IPS DF 19.7 (cell line): ENCODE measurements around the gene ESR1.

Experiments used
- DNase-seq: peaks from one replicate; pipeline ENCODE4 v3.0.0-alpha.2; 2013; ENCODE audit warnings: low read depth, low spot score

ESR1 gene

DNA sequence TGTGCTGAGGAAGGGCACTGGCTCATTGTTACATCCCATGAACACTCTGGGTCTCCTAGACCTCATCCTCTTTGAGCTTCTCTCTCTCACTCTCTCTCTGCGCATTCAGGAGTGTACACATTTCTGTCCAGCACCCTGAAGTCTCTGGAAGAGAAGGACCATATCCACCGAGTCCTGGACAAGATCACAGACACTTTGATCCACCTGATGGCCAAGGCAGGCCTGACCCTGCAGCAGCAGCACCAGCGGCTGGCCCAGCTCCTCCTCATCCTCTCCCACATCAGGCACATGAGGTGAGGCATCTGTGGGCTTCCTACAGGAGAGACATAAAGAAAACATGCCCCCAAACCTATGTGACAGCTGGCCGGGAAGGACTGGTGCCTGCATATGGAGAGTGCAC is 286.8 kb downstream of the ESR1 start:
- DNase-seq = no peak

DNA sequence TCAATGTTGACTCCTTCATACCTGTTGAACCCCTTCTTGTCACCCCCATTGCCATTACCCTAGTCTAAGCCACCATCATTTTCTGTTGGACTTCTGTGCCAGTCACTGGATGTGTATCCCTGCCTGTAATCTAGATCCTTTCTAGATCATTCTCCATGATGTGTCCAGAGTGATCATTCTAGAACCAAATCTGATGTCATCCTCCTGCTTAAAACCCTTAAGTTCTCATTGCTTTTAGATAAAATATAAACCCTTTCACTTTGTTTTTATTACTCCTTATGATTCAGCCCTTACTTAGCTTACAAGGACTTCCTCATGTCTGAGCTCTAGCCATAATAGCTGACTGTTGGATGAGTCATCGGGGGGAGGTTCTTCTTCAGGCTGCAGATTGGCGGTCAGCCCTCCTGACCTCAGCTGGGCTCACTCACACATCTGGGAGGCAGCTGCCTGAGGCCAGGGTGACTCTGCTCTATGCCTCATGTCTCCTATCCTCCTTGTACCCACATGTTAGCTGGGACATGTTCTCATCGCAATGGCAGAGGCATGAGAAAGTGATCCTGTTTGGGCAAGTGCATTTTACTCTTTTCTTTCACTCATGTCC is 287.6 kb downstream of the ESR1 start:
- no peak for DNase-seq

DNA sequence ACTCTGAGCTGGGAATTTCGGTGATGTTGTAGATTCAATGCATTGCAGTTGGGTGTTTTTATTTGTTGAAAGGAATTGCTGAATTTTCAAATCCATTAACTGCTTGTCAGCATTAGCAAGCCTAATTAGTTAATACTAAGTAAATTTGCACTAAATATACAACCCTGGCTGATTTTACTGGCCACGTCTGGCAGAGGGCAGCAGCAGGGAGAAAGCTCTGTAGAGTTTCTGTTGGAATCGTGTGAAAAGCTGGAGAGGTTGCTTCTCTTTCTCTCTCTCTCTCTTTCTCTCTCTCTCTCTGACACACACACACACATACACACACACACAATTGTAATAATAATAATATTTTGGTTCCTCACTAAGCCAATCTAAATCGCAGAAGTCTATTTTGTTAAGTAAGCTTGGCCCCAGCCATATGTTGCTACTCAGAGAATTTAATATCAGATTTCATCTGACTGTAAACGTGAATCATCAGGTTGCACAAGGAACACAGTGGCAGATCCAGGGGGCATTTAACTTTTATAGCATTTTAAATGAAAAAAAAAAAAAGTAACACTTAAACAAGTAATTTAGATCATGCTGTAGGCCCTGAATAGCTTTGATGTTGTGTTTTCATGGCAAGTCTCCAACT is 289.5 kb downstream of the ESR1 start:
- DNase-seq = no peak

DNA sequence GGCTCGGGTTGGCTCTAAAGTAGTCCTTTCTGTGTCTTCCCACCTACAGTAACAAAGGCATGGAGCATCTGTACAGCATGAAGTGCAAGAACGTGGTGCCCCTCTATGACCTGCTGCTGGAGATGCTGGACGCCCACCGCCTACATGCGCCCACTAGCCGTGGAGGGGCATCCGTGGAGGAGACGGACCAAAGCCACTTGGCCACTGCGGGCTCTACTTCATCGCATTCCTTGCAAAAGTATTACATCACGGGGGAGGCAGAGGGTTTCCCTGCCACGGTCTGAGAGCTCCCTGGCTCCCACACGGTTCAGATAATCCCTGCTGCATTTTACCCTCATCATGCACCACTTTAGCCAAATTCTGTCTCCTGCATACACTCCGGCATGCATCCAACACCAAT is 291.2 kb downstream of the ESR1 start:
- no peak for DNase-seq

DNA sequence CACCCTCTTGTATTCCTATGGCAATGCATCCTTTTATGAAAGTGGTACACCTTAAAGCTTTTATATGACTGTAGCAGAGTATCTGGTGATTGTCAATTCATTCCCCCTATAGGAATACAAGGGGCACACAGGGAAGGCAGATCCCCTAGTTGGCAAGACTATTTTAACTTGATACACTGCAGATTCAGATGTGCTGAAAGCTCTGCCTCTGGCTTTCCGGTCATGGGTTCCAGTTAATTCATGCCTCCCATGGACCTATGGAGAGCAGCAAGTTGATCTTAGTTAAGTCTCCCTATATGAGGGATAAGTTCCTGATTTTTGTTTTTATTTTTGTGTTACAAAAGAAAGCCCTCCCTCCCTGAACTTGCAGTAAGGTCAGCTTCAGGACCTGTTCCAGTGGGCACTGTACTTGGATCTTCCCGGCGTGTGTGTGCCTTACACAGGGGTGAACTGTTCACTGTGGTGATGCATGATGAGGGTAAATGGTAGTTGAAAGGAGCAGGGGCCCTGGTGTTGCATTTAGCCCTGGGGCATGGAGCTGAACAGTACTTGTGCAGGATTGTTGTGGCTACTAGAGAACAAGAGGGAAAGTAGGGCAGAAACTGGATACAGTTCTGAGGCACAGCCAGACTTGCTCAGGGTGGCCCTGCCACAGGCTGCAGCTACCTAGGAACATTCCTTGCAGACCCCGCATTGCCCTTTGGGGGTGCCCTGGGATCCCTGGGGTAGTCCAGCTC is 292.1 kb downstream of the ESR1 start:
- DNase-seq = no peak

DNA sequence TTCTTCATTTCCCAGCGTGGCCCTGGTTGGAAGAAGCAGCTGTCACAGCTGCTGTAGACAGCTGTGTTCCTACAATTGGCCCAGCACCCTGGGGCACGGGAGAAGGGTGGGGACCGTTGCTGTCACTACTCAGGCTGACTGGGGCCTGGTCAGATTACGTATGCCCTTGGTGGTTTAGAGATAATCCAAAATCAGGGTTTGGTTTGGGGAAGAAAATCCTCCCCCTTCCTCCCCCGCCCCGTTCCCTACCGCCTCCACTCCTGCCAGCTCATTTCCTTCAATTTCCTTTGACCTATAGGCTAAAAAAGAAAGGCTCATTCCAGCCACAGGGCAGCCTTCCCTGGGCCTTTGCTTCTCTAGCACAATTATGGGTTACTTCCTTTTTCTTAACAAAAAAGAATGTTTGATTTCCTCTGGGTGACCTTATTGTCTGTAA is 292.7 kb downstream of the ESR1 start:
- DNase-seq = no peak

DNA sequence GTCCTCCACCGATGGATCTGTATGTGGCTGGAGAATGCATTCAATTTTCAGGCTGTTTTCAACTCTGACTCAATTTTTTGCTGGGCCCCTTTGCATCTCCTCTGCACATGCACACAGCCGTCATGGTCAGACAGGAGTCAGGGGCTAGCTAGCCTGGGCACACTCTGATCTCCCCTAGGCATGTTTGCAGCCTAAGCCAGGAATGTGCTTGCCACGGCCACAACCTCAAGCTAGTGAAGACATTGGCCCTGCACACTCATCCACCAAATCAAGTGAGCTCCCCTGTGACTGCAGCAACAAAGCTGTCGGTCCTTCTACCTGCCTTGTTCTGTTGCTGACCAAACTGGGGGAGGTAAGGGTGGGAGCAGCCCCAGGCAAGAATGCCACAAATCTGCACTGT is 300.5 kb downstream of the ESR1 start:
- DNase-seq = no peak

DNA sequence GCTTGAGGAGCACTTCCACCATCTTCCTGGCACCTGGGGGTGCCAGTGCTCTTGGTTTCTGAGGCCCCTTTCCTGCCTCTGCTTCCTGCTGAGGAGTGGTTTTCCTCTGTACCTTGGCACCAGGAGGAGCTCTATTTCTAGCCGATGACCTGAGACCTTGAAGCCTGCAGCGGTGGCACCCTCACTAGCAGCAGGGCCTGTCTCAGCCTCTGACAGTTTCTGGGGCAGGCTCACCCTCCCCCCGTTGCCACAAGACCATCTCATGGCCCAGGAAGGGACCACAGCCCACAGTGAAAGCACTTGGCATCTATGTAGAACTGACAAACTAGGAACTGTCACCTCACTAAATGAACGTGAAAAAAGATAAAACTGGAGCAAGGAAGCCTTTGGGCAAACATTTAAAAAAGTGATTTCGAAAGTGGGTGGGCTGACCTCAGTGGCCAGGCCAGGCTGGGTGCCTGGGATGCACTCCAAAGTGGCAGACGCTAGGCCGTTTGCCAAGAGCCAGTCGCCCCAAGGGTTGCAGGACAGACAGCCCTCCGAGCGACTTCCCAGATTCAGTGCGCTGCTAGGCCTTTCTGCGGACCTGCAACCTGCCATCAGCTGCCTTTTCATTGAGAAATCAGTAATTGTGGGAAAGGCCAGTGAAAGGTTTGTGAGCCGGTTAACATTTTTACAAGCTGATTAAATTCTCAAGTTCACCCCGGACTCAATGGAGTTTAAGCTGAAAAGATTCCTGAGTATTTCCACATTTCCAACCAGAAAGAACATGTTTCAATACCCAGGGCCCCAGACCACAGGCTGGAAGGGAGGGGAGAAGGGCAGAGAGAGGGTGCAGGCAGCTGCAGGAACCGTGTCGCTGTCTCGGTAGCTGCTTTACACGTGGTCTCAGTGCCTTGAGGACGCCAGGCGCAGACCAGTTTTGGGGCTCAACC is 303.7 kb downstream of the ESR1 start:
- no peak for DNase-seq

DNA sequence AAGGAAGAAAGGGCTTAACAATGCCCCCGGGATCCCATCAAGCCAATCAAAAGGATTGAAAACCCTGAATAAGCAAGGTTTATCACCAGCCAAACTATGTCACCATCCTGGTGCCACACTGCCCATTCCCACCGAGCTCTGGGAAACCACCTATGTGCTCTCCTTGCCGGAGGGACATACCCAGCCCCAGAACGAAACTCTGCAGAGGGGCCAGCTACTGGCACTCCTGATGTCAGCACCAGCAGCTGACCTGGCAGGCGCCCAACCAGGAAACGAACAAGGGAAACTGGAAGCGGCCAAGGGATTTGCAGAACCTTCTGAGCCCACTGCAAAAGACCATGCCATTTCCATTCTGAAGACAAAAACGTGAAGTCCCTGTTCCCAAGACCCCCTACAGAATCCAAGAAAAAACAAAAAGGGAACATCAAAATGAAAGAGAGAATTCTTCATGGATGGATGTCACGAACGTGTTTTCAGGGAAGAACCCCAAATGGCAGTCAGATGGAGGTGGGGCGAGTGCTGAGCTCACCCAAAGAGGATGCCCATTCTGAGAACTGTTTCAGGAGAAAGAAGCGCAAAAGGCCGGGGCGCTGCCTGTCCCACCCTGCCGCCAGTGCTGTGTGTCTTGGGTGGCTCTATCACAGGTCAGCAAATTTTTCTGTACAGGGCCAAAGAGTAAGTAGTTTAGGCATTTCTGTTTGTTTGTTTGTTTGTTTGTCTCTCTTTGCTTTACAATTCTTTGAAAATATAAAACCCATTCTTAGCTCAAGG is 305.2 kb downstream of the ESR1 start:
- DNase-seq = no peak

DNA sequence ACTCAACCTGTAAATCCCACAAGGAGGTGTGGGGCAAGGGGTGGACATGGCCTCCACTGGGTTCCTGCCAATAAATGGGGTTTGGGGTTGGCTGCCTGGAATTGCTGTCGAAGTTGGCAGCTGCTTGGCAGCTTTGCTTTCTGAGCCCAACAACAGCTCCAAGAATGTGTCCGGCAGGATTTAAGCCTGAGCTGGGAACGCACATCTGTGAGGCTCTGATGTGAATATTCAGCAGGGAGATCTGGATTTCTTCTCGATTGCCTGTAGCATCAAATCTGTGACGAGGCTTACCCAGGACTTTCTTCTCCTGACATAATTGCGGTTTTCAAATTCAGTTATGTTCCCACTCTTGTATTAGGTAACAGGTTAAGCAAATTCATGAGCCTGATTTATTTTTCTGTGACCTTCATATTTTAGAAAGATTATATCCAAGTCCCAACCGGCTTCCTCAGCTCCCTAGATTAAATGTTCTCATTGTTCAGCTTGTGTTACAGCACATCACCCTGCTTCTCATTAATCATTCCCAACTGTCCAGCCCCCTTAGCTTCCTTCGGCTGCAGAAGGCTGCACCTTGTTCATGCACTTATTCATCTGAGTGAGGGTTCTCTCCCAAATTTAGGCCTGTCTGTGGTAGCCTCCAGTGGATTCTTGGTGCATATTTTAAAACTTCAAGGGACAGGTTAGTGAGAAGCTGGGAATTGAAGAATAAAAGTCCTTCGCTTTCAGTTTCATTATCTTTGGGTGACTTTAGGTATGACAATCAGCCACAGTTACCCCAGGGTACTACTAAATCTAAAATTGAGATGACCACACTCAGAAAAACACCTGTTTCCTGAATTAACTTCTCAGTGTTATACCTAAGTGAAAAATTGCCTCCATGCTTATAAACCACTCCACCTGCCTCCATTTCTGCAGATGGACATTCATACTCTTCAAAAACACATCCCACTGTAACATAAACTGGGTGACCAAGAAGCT is 310.0 kb downstream of the ESR1 start:
- no peak for DNase-seq

DNA sequence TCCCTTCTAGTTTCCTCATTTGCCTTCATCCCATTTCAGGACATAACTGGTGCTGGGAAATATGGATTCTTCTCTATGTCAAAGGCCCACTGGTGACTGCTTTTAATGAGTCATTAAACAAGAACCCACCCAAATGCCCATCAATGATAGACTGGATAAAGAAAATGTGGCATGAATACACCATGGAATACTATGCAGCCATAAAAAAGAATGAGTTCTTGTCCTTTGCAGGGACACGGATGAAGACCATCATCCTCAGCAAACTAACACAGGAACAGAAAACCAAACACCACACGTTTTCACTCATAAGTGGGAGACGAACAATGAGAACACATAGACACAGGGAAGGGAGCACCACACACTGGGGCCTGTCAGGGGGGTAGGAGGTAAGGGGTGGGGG is 310.7 kb downstream of the ESR1 start:
- DNase-seq = no peak

DNA sequence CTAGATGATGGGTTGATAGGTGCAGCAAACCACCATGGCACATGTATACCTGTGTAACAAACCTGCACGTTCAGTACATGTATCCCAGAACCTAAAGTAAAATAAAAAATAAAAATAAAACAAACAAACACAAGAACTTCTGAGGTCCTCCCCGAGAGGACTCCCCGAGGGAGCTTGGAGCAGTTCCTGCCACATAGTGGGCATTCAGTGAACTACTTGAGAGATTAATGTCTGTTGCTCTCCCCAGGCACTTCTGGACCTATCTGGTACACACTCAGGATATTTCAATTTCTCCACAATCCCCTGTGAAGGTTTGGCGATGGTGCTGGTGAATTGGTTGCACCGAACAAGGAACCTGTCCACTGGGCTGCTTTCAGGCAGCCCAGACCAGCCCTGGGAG is 311.2 kb downstream of the ESR1 start:
- DNase-seq = no peak

DNA sequence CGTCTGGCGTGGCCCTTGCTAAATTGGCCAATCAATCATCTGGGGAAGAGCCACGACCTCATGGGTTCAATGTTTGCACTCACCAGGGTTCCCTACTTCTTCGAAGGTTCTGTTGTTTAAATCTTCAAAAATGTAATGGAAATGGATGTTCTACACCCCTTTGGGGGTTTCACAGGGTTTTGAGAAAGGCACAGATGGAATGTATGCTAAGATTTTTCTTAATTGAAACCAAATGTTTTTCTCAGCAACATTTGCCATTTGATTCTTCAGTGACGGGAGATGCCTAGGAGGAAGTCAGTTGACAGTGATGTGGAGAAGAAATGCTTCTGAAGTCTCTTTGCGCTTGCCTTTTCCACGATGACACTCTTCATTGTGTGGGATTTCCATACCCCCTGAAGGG is 312.3 kb downstream of the ESR1 start:
- DNase-seq = no peak

DNA sequence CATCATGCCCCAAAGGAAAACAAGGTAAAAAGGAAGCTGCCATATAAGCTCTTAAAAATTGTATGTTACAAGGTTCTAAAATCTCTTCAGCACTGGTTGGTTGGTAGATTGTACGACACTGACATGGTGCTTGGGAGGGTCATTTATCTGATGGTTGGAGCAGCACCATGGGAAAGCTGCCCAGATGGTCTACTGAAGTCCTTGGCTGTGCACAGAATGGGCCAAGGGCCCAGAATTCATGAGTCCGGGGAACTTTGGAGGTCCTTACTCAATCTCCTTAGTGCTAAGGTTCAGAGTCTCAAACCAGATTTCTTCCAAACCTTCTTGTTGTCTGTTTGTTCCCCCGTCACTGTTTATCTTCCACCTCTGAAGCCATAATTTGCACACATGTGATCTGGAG is 314.4 kb downstream of the ESR1 start:
- no peak for DNase-seq

DNA sequence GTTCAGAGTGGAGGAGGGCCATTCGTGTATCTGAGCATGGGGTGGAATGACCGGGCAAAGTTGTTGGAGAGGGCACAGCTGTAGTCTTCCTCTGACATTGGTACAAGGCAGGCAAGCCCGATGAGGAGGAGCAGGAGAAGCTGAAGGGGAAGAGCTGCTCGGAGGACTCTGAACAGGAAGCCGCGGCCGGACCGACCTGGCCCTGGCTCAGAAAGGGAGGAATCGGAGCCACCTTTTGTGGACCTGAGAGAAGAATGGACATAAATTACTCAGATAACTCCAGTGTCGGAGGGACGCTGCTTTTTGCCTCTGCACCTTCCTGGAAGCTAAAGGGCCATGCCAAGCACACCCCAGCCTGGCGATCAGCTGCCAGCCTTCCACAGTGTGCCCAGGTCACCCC is 315.0 kb downstream of the ESR1 start:
- DNase-seq = no peak

DNA sequence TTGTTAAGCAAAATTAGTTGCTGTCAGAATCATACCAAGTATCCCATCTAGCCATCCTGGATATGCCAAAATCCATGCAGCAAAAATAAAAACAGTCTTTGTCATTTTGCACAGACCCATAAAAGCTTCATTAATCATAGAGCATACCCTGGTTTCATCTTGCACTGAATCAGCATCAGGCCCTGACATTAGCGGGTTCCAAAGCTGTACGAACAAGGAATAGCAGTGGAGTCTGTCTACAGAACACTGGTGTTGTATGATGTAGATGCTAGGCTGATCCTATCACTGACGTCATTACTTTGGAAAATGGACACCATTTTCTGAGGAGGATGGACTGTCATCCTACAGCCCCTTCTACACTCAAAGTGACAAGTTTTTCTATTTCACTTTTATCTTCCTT is 315.6 kb downstream of the ESR1 start:
- DNase-seq = no peak

DNA sequence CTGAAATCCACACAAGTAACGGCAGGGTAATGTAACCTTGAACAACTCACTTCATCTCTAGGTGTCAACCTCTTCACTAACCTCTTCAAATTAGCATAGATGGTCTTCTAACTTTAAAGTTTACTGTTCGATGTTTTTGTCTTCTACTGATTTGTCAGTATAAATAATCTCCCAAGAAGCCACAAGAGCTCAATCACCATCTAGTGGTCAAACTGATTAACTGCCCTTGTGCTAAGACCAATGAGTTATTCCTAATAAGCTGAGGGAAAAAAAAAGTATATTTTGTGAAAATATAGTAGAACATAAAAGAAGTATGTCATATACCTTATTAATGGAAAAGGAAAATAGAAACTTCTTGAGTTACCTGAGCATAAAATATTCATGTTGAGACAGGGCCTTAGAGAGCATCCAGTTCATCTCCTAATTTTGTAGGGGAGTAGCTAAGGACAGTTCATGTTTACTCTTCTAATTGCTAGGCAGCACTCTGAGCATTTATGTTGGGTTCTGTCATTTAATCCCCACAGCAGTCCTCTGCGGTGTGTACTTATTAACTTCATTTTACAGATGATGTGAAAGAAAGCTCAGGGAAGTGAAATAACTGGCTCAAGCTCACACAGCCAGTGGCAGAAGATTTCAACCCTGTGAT is 317.1 kb downstream of the ESR1 start:
- DNase-seq = no peak

DNA sequence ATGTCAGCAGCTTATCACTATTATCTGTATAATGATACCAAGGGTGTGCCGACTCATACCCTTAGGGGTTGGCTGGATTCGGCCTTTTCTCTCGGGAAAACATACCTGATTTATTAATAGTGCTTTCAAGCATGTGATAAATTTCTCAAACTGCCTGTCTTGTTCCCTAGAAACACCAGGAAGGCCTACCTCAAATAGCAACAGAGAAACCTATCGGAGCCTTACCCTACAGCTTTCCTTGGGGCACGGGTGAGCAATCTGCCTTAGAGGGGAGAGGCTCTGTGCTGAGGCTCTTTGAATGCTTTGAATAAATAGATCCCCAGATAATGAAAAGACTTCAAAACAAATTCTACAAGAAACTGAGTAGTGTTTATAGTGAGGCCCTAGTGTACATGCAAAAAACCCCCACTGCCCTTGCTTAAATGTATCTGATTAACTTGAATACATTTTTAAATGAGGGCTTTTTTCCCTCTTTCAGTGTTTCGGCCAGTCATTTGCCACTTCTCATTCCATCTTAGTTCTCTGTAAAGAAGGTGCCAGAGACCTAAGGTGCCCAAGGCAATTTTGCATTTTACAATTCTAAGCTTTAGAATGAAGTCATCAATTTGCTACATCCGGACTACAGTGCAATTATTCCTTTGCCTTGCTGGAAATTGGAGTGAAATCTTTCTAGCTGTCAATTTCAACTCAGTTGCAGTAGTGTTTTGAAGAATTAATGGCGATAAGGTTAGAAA is 320.1 kb downstream of the ESR1 start:
- no peak for DNase-seq

DNA sequence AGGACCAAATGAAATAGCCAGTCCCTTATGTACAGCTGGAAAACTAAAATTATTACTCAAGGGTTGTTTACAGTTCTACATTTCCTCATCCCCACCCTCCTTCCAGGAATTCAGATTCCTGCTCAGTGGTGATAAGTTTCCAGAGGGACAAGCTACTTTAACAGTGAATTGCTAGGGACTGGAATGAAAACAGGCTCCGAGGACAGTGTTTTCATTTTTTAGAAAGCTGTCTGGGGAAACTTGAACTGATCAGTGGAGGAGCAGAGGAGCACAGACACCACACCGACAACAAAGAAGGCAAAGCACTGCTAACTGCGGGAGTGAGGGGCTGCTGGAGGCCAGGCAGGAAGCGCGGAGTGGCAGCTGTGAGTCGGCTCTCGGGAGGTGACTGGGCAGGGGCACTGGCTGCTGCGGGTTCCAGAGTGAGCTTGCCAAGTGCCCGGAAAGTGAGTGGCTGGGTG is 322.2 kb downstream of the ESR1 start:
- no peak for DNase-seq
